ENCODE measurements around the gene PIGBOS1.

Gene PIGBOS1

GRCh38 chr15:55277116-55277564 lies 41.8 kb downstream of the PIGBOS1 start:
- Histone ChIP-seq H3K27ac (peak overlapping the region in 10 of 21 experiments; percentile 31 to 85 (median 62)), H3K4me3 (no peak overlapping the region)

DNA sequence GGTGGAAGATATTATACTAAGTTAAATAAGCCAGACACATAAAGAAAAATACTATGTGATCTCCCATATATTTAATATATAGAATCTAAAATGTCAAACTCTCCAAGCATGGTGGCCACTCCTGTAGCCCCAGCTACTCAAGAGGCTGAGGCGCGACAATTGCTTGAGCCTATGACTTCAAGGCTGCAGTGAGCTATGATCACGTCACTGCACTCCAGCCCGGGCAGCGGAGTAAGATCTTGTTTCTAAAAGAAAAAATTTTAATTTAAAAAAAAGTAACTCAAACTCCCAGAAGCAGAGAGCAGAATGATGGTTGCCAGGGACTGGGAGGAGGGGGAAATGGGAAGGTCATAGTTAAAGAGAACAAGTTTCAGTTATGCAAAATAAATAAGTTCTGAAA lies 42.6 kb downstream of the PIGBOS1 start:
- no peak overlapping the region for H3K4me3 ChIP-seq
- H3K27ac ChIP-seq: peak overlapping the region in 4 of 21 experiments; percentile 34 to 85 (median 78)

DNA sequence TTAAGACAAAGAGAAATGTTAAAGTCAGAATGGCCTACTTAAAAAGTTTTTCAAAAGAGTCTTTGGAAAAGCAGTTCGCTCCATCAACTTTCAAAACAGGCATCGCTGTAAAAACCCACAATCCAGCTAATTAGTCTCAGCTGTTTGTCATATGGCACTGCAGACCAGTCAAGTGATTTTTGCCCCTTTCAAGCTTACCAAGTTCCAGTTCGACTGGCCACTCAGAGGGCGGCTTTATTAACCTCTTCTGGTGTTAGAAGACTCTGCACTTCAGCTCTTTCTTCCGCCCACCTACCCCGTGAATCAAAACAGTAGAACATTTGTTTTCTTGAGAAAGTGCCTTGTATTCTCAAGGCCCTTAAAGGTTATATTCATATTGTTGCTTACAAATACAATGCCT lies 48.6 kb downstream of the PIGBOS1 start:
- H3K4me3 ChIP-seq: no peak overlapping the region
- H3K27ac ChIP-seq: peak overlapping the region in 7 of 21 experiments; percentile 12 to 90 (median 42)

GRCh38 chr15:55268176-55268695 lies 50.7 kb downstream of the PIGBOS1 start:
- Histone ChIP-seq H3K4me3 (no peak overlapping the region), H3K27ac (peak overlapping the region in 15 of 21 experiments; percentile 20 to 90 (median 66))

DNA sequence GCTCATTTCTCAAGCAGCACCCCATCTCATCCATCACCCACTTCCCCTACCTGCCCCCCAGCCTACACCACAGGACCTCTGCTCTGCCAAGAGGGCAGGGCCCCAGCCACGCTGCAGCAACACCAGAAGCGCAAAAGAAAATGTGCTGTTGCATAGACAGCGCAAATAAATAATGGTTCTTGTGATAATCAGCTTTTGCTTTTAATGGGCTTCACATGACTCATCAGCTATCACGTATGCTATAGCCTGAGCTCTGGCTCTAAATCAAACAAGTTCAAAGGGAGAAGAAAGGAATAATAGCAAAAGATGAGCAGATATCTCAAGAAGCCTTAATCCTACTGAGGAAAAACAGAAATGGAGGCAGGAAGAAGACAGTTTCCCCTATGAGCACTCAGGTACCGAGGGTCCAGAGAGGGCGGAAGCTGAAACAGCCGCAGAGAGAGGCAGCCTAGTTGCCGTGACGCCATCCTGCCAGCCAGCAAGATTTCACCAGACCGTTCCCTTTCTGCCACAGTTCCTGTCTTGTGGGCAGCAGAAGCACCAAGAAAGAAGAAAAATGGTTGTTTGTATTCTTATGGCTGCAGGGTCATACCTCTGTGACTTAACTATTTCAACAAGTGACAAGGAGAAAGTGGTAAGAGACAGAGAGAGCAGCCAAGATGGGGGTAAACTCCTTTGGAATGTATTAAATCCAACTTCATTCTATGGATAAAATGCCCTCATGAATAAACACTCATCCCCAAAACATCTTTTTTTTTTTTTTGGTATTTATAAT lies 51.3 kb downstream of the PIGBOS1 start:
- Histone ChIP-seq H3K4me3 (peak overlapping the region in 2 of 7 experiments; percentile 5 to 13), H3K27ac (peak overlapping the region in 17 of 21 experiments; percentile 20 to 90 (median 61))
